Parathyroid adenoma (tissue), 2 donors: ENCODE data around the gene AKT2.

ENCODE experiments used
- H2AFZ ChIP-seq: fragments of 300-600 bp; sonication (generic); one replicate; pipeline ENCODE4 v1.7.0; 2017; ENCODE audit warnings: antibody characterized with exemption, mild to moderate bottlenecking
- H3K27ac ChIP-seq: fragments of 300-600 bp; sonication (generic); one replicate; pipeline ENCODE4 v1.7.0; 2017
- H3K27me3 ChIP-seq: fragments of 300-600 bp; sonication (generic); one replicate; pipeline ENCODE4 v1.7.0; 2017; ENCODE audit warnings: low read length; ENCODE audit not compliant: control insufficient read depth, insufficient read depth
- H3K36me3 ChIP-seq: fragments of 300-600 bp; sonication (generic); one replicate; pipeline ENCODE4 v1.7.0; 2017; ENCODE audit warnings: low read length; ENCODE audit not compliant: control insufficient read depth, insufficient read depth
- H3K4me1 ChIP-seq: fragments of 300-600 bp; sonication (generic); one replicate; pipeline ENCODE4 v1.7.0; 2017; ENCODE audit warnings: control low read depth
- H3K4me2 ChIP-seq: fragments of 300-600 bp; sonication (generic); one replicate; pipeline ENCODE4 v1.7.0; 2017; ENCODE audit warnings: low read length
- H3K4me3 ChIP-seq: fragments of 300-600 bp; sonication (generic); one replicate; pipeline ENCODE4 v1.7.0; 2017; ENCODE audit warnings: low read depth, low read length
- H3K79me2 ChIP-seq: fragments of 300-600 bp; sonication (generic); one replicate; pipeline ENCODE4 v1.7.0; 2017; ENCODE audit warnings: control low read depth
- H3K9ac ChIP-seq: fragments of 300-600 bp; sonication (generic); one replicate; pipeline ENCODE4 v1.7.0; 2017; ENCODE audit warnings: mild to moderate bottlenecking
- H3K9me3 ChIP-seq: fragments of 300-600 bp; sonication (generic); one replicate; pipeline ENCODE4 v1.7.0; 2017; ENCODE audit warnings: low read length; ENCODE audit not compliant: control insufficient read depth
- CTCF ChIP-seq: fragments of 300-600 bp; sonication (generic); IDR thresholded peaks from one replicate; pipeline ENCODE4 v1.7.0; 2017; ENCODE audit warnings: antibody characterized with exemption, mild to moderate bottlenecking
- donor health status: primary hyperparathyroidism.

The AKT2 gene

DNA sequence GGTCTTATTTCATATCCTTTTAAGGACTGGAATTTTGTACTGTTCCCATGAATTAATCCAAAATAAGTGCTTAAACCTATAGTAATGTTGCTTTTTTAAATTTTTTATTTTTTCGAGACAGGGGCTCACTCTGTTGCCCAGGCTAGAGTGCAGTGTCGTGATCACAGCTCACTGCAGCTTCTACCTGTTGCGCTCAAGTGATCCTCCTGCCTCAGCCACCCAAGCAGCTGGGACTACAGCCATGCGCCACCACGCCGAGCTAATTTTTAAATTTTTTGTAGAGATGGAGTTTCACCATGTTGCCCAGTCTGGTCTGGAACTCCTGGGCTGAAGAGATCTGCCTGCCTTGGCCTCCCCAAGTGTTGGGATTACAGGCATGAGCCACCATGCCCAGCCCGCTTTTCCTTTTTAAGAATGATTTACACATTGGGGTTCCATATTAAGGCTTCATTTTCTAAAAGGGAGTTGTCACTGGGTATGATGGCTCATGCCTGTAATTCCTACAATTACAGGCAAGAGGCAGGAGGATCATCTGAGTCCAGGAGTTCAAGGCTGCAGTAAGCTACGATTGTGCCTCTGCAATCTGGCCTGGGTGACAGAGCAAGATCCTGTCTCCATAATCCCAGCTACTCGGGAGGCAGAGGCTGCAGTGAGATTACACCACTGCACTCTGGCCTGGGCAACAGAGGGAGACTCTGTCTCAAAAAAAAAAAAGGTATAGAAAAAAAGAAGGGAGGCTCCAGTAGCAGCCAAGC, 28.3 kb upstream of the AKT2 start:
- no peak overlapping the region for H3K9ac ChIP-seq
- peaks cover 2% of the 10 kb centered on the region for H3K79me2 ChIP-seq
- H3K4me2 ChIP-seq: no peak overlapping the region
- no peaks in the 10 kb centered on the region for H3K36me3 ChIP-seq
- peaks cover 4% of the 10 kb centered on the region for H3K4me1 ChIP-seq
- H3K9me3 ChIP-seq: no peaks in the 10 kb centered on the region
- H2AFZ ChIP-seq: no peak overlapping the region
- no peak overlapping the region for H3K27ac ChIP-seq
- H3K4me3 ChIP-seq: no peak overlapping the region
- H3K27me3 ChIP-seq: no peaks in the 10 kb centered on the region
- TF ChIP-seq CTCF: no peak

DNA sequence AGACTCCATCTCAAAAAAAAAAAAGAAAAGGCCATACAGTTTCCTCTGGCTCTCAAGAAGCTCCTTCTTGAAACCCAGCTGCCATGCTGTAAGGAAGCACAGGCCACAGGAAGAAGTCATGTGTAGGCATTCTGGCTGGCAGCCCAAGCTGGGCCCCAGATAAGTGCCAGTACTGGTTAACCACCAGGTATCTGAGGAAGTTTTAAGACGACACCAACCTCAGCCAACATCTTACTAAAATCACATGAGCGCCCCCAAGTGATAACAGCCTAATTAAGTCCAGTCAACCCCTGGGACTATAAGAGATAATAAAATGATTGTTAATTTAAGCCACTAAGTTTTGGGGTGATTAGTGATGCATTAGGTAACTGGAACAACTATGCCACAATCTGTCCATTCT, 27.4 kb upstream of the AKT2 start:
- Histone ChIP-seq H3K9ac (no peak overlapping the region), H3K27me3 (no peaks in the 10 kb centered on the region), H3K27ac (no peak overlapping the region), H3K9me3 (no peaks in the 10 kb centered on the region), H3K36me3 (no peaks in the 10 kb centered on the region), H3K79me2 (peaks cover 2% of the 10 kb centered on the region), H3K4me2 (no peak overlapping the region), H2AFZ (no peak overlapping the region), H3K4me3 (no peak overlapping the region), H3K4me1 (peaks cover 4% of the 10 kb centered on the region)
- TF ChIP-seq CTCF: no peak

DNA sequence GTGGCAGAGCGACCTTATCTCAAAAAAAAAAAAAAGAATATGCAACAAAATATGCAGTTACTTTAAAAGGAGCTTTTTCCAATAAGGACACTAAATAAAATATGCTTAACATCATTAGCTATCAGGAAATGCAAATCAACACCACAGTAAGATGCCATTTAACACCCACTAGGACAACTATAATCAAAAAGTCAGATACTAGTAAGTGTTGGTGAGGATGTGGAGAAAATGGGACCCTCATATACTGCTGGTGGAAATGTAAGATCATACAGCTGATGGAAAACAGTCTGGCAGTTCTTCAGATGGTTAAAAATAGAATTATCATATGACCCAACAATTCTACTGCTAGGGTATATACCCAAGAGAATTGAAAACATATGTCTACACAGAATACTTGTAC, 24.5 kb upstream of the AKT2 start:
- Histone ChIP-seq H3K79me2 (peaks cover 2% of the 10 kb centered on the region), H3K36me3 (no peaks in the 10 kb centered on the region), H3K27me3 (no peaks in the 10 kb centered on the region), H3K4me2 (no peak overlapping the region), H2AFZ (no peak overlapping the region), H3K9me3 (no peaks in the 10 kb centered on the region), H3K9ac (no peak overlapping the region), H3K4me3 (no peak overlapping the region), H3K27ac (no peak overlapping the region), H3K4me1 (no peaks in the 10 kb centered on the region)
- TF ChIP-seq CTCF: no peak

DNA sequence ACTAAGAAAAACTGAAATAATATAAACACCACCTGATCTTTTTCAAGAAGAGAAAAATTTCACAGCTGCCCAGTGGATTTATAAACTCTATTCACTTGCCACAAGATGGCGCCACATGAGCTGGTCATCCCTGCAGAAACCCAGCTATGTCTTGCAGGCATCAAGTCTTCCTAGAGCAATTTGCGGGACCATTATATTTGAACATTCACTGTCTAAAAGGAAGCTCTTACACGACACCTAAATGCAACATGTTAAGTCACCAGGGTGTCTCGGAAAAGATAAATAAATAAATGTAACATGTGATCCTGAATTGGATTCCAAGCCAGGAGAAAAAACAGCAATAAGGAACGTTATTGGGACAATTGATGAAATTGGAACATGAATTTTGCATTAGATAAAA, 20.3 kb upstream of the AKT2 start:
- Histone ChIP-seq H3K27me3 (no peaks in the 10 kb centered on the region), H3K79me2 (peaks cover 2% of the 10 kb centered on the region), H3K9me3 (no peaks in the 10 kb centered on the region), H3K36me3 (no peaks in the 10 kb centered on the region), H3K4me1 (peaks cover 2% of the 10 kb centered on the region), H3K27ac (no peak overlapping the region), H3K9ac (no peak overlapping the region), H2AFZ (no peak overlapping the region), H3K4me3 (no peak overlapping the region), H3K4me2 (no peak overlapping the region)
- peak; percentile 86 for TF ChIP-seq CTCF

GRCh38 chr19:40304306-40304705, 19.2 kb upstream of the AKT2 start:
- Histone ChIP-seq H3K79me2 (peaks cover 2% of the 10 kb centered on the region), H2AFZ (no peak overlapping the region)

More at GRCh38 chr19:40304306-40304705, 19.2 kb upstream of the AKT2 start:
- Histone ChIP-seq H3K9ac (no peak overlapping the region), H3K9me3 (no peaks in the 10 kb centered on the region), H3K4me3 (no peak overlapping the region), H3K36me3 (no peaks in the 10 kb centered on the region), H3K4me2 (peak overlapping the region; percentile 12), H3K27me3 (no peaks in the 10 kb centered on the region), H3K4me1 (peaks cover 3% of the 10 kb centered on the region), H3K27ac (peak overlapping the region; percentile 9)
- TF ChIP-seq CTCF: no peak
